K562 (cell line): ENCODE data around the gene DHRS3. TPM values are rescaled to one million over a fixed set of nuclear protein-coding genes. Genes with fewer than 3 reads are reported as not detected.

Experiments used
- ADNP ChIP-seq: fragments of 200-800 bp; sonication (Bioruptor generic); IDR thresholded peaks from 2 replicates; pipeline ENCODE4 v1.6.1; 2016; ENCODE audit warnings: missing genetic modification characterization, missing compliant biosample characterization
- ATF7 ChIP-seq: fragments of 450-650 bp; IDR thresholded peaks from 2 replicates; pipeline ENCODE4 v1.7.1; 2014; ENCODE audit warnings: mild to moderate bottlenecking, moderate library complexity
- CBFA2T3 ChIP-seq: fragments of 450-650 bp; IDR thresholded peaks from 2 replicates; pipeline ENCODE4 v1.6.1; 2017
- CBFB ChIP-seq: sonication (generic); formaldehyde crosslinking; IDR thresholded peaks from 2 replicates; pipeline ENCODE4 v1.4.0; 2020; ENCODE audit warnings: mild to moderate bottlenecking, missing genetic modification reagents
- DIDO1 ChIP-seq: fragments of 450-650 bp; IDR thresholded peaks from 2 replicates; pipeline ENCODE4 v1.6.1; 2016; ENCODE audit warnings: low read depth, missing biosample characterization, missing genetic modification characterization
- FOXA3 ChIP-seq, 2 experiments: fragments of 450-650 bp in 1 of 2; sonication (generic) in 1 of 2; formaldehyde crosslinking; IDR thresholded peaks in 1 of 2; conservative IDR thresholded peaks in 1 of 2; 2 replicates each; pipeline versions ENCODE4 v1.4.0 to v1.8.0; 2020 to 2022; ENCODE audit warnings: mild to moderate bottlenecking in 2 of 2, missing genetic modification reagents in 1 of 2
- FOXJ2 ChIP-seq: fragments of 200-800 bp; sonication (Bioruptor generic); IDR thresholded peaks from 2 replicates; pipeline ENCODE4 v1.6.1; 2016; ENCODE audit warnings: missing genetic modification characterization, missing compliant biosample characterization
- FOXM1 ChIP-seq, 2 experiments: fragments of 450-650 bp in 1 of 2; sonication (generic) in 1 of 2; formaldehyde crosslinking in 1 of 2; IDR thresholded peaks; 2 replicates each; pipeline versions ENCODE4 v1.6.1 to v1.9.0; 2017 to 2022; ENCODE audit warnings: low read depth in 2 of 2, mild to moderate bottlenecking in 2 of 2, missing genetic modification reagents in 1 of 2, moderate library complexity in 1 of 2
- THAP7 ChIP-seq: fragments of 250-450 bp; sonication (Bioruptor Pico); IDR thresholded peaks from 2 replicates; pipeline ENCODE4 v1.5.0; 2021
- ZBTB8A ChIP-seq: fragments of 450-650 bp; IDR thresholded peaks from 2 replicates; pipeline ENCODE4 v1.6.1; 2018; ENCODE audit warnings: mild to moderate bottlenecking, moderate library complexity; ENCODE audit not compliant: partially characterized antibody
- ZEB2 ChIP-seq: fragments of 450-650 bp; IDR thresholded peaks from 2 replicates; pipeline ENCODE4 v1.6.1; 2016
- ZKSCAN8 ChIP-seq: fragments of 200-800 bp; sonication (Bioruptor generic); IDR thresholded peaks from 2 replicates; pipeline ENCODE4 v1.6.1; 2016; ENCODE audit warnings: missing genetic modification characterization, missing compliant biosample characterization
- ZNF408 ChIP-seq: fragments of 250-450 bp; sonication (Bioruptor Pico); IDR thresholded peaks from 2 replicates; pipeline ENCODE4 v1.4.0; 2020; ENCODE audit warnings: low read depth, mild to moderate bottlenecking, moderate library complexity
- ZNF830 ChIP-seq: fragments of 250-450 bp; sonication (Bioruptor Pico); IDR thresholded peaks from 2 replicates; pipeline ENCODE4 v1.5.0; 2021; ENCODE audit warnings: mild to moderate bottlenecking
- polyA plus RNA-seq, 8 experiments: library from polyadenylated mRNA; depleted of rRNA in 4 of 8; stranded (reverse) in 5 of 8; unstranded in 3 of 8; fragments of >200 nt; fragmentation: Nextera tagmentation in 2 of 8; fragmentation: Illumina TruSeq in 1 of 8; extraction: Ambion mirVana in 2 of 8; extraction: Trizol in 1 of 8; gene quantifications; 2 replicates each; pipeline versions ENCODE4 v1.2.1 to v1.2.3, GENCODE V29; 2011 to 2014; ENCODE audit warnings: inconsistent platforms in 1 of 8, missing spikeins in 1 of 8
- total RNA-seq, 7 experiments: library from RNA; depleted of rRNA in 6 of 7; stranded (reverse); fragments of >200 nt in 6 of 7; fragmentation: Illumina TruSeq in 2 of 7; extraction: Trizol in 2 of 7; gene quantifications; 2 replicates each; pipeline versions ENCODE4 v1.2.1 to v1.2.3, GENCODE V29; 2011 to 2021; ENCODE audit warnings: low replicate concordance in 1 of 7
- TF ChIP-seq, protein P1 (sequence below): fragments of 450-650 bp; IDR thresholded peaks from 2 replicates; pipeline ENCODE4 v1.6.1; 2017; ENCODE audit warnings: antibody characterized with exemption, mild to moderate bottlenecking
- TF ChIP-seq, protein P2 (sequence below), 2 experiments: fragments of 450-650 bp; IDR thresholded peaks; 2 replicates each; pipeline ENCODE4 v1.6.1; 2018; ENCODE audit warnings: mild to moderate bottlenecking in 2 of 2, low read depth in 1 of 2; ENCODE audit not compliant: partially characterized antibody in 2 of 2
- TF ChIP-seq, protein P3 (sequence below): sonication (generic); formaldehyde crosslinking; IDR thresholded peaks from 2 replicates; pipeline ENCODE4 v1.9.0; 2022; ENCODE audit warnings: mild to moderate bottlenecking, missing genetic modification reagents

DHRS3 gene
- total and polyA plus RNA-seq, 9 of the 15 experiments (the other 6 are each of a cell fraction or from before 2014, with no cell fraction given): 21.0 to 116 (median 58.7) TPM

GRCh38 chr1:12549460-12550349, 68.3 kb downstream of the DHRS3 start (continued):
- peak; percentile 65 for TF ChIP-seq ADNP
- TF ChIP-seq ZEB2: peak; percentile 97
- peak; percentile 63 for TF ChIP-seq CBFA2T3
- TF ChIP-seq, protein P1, sequence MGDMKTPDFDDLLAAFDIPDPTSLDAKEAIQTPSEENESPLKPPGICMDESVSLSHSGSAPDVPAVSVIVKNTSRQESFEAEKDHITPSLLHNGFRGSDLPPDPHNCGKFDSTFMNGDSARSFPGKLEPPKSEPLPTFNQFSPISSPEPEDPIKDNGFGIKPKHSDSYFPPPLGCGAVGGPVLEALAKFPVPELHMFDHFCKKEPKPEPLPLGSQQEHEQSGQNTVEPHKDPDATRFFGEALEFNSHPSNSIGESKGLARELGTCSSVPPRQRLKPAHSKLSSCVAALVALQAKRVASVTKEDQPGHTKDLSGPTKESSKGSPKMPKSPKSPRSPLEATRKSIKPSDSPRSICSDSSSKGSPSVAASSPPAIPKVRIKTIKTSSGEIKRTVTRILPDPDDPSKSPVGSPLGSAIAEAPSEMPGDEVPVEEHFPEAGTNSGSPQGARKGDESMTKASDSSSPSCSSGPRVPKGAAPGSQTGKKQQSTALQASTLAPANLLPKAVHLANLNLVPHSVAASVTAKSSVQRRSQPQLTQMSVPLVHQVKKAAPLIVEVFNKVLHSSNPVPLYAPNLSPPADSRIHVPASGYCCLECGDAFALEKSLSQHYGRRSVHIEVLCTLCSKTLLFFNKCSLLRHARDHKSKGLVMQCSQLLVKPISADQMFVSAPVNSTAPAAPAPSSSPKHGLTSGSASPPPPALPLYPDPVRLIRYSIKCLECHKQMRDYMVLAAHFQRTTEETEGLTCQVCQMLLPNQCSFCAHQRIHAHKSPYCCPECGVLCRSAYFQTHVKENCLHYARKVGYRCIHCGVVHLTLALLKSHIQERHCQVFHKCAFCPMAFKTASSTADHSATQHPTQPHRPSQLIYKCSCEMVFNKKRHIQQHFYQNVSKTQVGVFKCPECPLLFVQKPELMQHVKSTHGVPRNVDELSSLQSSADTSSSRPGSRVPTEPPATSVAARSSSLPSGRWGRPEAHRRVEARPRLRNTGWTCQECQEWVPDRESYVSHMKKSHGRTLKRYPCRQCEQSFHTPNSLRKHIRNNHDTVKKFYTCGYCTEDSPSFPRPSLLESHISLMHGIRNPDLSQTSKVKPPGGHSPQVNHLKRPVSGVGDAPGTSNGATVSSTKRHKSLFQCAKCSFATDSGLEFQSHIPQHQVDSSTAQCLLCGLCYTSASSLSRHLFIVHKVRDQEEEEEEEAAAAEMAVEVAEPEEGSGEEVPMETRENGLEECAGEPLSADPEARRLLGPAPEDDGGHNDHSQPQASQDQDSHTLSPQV: peak; percentile 80
- peak; percentile 50 to 51; a peak in 2 of 4 replicates for TF ChIP-seq FOXA3 (CRISPR knock-in tag; conservative IDR thresholded peaks at IDR 0.05 in 1 of 2, IDR thresholded peaks at IDR 0.05 in 1 of 2)
- TF ChIP-seq FOXJ2 (tag): peak; percentile 86
- 0 out of 2 replicates have a peak, but pooled peaks have one; percentile 2 for TF ChIP-seq ZKSCAN8 (CRISPR knock-in tag)
- TF ChIP-seq, protein P2, sequence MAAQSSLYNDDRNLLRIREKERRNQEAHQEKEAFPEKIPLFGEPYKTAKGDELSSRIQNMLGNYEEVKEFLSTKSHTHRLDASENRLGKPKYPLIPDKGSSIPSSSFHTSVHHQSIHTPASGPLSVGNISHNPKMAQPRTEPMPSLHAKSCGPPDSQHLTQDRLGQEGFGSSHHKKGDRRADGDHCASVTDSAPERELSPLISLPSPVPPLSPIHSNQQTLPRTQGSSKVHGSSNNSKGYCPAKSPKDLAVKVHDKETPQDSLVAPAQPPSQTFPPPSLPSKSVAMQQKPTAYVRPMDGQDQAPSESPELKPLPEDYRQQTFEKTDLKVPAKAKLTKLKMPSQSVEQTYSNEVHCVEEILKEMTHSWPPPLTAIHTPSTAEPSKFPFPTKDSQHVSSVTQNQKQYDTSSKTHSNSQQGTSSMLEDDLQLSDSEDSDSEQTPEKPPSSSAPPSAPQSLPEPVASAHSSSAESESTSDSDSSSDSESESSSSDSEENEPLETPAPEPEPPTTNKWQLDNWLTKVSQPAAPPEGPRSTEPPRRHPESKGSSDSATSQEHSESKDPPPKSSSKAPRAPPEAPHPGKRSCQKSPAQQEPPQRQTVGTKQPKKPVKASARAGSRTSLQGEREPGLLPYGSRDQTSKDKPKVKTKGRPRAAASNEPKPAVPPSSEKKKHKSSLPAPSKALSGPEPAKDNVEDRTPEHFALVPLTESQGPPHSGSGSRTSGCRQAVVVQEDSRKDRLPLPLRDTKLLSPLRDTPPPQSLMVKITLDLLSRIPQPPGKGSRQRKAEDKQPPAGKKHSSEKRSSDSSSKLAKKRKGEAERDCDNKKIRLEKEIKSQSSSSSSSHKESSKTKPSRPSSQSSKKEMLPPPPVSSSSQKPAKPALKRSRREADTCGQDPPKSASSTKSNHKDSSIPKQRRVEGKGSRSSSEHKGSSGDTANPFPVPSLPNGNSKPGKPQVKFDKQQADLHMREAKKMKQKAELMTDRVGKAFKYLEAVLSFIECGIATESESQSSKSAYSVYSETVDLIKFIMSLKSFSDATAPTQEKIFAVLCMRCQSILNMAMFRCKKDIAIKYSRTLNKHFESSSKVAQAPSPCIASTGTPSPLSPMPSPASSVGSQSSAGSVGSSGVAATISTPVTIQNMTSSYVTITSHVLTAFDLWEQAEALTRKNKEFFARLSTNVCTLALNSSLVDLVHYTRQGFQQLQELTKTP (IDR thresholded peaks at IDR 0.05; ENCODE audit: low read depth in 1 of 2, partially characterized antibody in 2 of 2): peak in 1 of 2 experiments; percentile 49
- no peak for TF ChIP-seq ZNF408 (CRISPR knock-in tag)
- 0 out of 2 replicates have a peak, but pooled peaks have one; percentile 36 for TF ChIP-seq DIDO1 (tag)
- TF ChIP-seq ZNF830: no peak
- TF ChIP-seq, protein P3, sequence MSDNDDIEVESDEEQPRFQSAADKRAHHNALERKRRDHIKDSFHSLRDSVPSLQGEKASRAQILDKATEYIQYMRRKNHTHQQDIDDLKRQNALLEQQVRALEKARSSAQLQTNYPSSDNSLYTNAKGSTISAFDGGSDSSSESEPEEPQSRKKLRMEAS: peak; percentile 85
- TF ChIP-seq CBFB: peak; percentile 1; the same call in 1 of the 2 replicates
- peak; percentile 78 for TF ChIP-seq ATF7
- no peak for TF ChIP-seq FOXM1 (IDR thresholded peaks at IDR 0.05; ENCODE audit: low read depth)
- TF ChIP-seq FOXM1 (CRISPR knock-in tag; IDR thresholded peaks at IDR 0.05; ENCODE audit: low read depth): no peak
- TF ChIP-seq ZBTB8A: no peak
- 0 out of 2 replicates have a peak, but pooled peaks have one; percentile 53 for TF ChIP-seq THAP7 (CRISPR knock-in tag)
